ENCODE data around the gene HIF1A. TPM values are rescaled to one million over a fixed set of nuclear protein-coding genes. Genes with fewer than 3 reads are reported as not detected.
A peak's percentile ranks its signal among the peaks of the same experiment; 100 is the strongest.

Gene HIF1A
- total and polyA plus RNA-seq, 4 donors, result 28.9 to 291 (median 191) TPM

GRCh38 chr14:61746881-61747280 lies 51.6 kb downstream of the HIF1A start:
- Histone ChIP-seq H3K27me3 (ENCODE audit: control insufficient read depth in 3 of 3, insufficient read depth in 3 of 3, low read length in 2 of 3) (no peaks in the 10 kb centered on the region), H3K4me1 (ENCODE audit: control insufficient read depth in 5 of 5, insufficient read depth in 5 of 5, low read length in 5 of 5) (peaks cover 0 to 12% (median 0%) of the 10 kb centered on the region in 5 donors), H3K9me3 (ENCODE audit: control insufficient read depth in 4 of 4, insufficient read depth in 3 of 4, low read length in 3 of 4) (no peaks in the 10 kb centered on the region), H3K9ac (ENCODE audit: insufficient read depth in 1 of 2, low read length in 2 of 2) (no peak overlapping the region), H3K4me3 (no peak overlapping the region), H3K36me3 (ENCODE audit: control insufficient read depth in 4 of 4, insufficient read depth in 4 of 4, low read length in 4 of 4) (peaks cover 7 to 31% (median 20%) of the 10 kb centered on the region in 4 donors), H3K27ac (ENCODE audit: low read depth in 1 of 2, low read length in 1 of 2) (peak overlapping the region in 1 of 2 donors; percentile 21)
- no peak for DNase-seq
- TF ChIP-seq CTCF (IDR thresholded peaks at IDR 0.05; ENCODE audit: control extremely low read depth, extremely low read depth), result no peak
- ATAC-seq (ENCODE audit: insufficient read depth, low FRiP score), result no peak

GRCh38 chr14:61747342-61747741 lies 52.0 kb downstream of the HIF1A start:
- no peak for DNase-seq
- peaks cover 4 to 27% (median 17%) of the 10 kb centered on the region in 4 donors for H3K36me3 ChIP-seq (ENCODE audit: control insufficient read depth in 4 of 4, insufficient read depth in 4 of 4, low read length in 4 of 4)
- ATAC-seq (ENCODE audit: insufficient read depth, low FRiP score), result no peak
- no peak overlapping the region for H3K9ac ChIP-seq (ENCODE audit: insufficient read depth in 1 of 2, low read length in 2 of 2)
- TF ChIP-seq CTCF (IDR thresholded peaks at IDR 0.05; ENCODE audit: control extremely low read depth, extremely low read depth), result no peak
- no peak overlapping the region for H3K27ac ChIP-seq (ENCODE audit: low read depth in 1 of 2, low read length in 1 of 2)
- no peak overlapping the region for H3K4me3 ChIP-seq
- no peaks in the 10 kb centered on the region for H3K27me3 ChIP-seq (ENCODE audit: control insufficient read depth in 3 of 3, insufficient read depth in 3 of 3, low read length in 2 of 3)
- H3K4me1 ChIP-seq (ENCODE audit: control insufficient read depth in 5 of 5, insufficient read depth in 5 of 5, low read length in 5 of 5), result peaks cover 0 to 12% (median 0%) of the 10 kb centered on the region in 5 donors
- 72 to 87% methylated on average over 3 of the region's 3 CpGs for WGBS, 2 donors
- no peaks in the 10 kb centered on the region for H3K9me3 ChIP-seq (ENCODE audit: control insufficient read depth in 4 of 4, insufficient read depth in 3 of 4, low read length in 3 of 4)

- Histone ChIP-seq H3K9me3 (ENCODE audit: control insufficient read depth in 4 of 4, insufficient read depth in 3 of 4, low read length in 3 of 4) (no peaks in the 10 kb centered on the region), H3K27me3 (ENCODE audit: control insufficient read depth in 3 of 3, insufficient read depth in 3 of 3, low read length in 2 of 3) (no peaks in the 10 kb centered on the region), H3K27ac (ENCODE audit: low read depth in 1 of 2, low read length in 1 of 2) (peak overlapping the region in 1 of 2 donors; percentile 66), H3K4me1 (ENCODE audit: control insufficient read depth in 5 of 5, insufficient read depth in 5 of 5, low read length in 5 of 5) (peaks cover 0 to 12% (median 0%) of the 10 kb centered on the region in 5 donors), H3K9ac (ENCODE audit: insufficient read depth in 1 of 2, low read length in 2 of 2) (no peak overlapping the region), H3K36me3 (ENCODE audit: control insufficient read depth in 4 of 4, insufficient read depth in 4 of 4, low read length in 4 of 4) (peaks cover 0 to 20% (median 11%) of the 10 kb centered on the region in 4 donors), H3K4me3 (no peak overlapping the region)
- ATAC-seq (ENCODE audit: insufficient read depth, low FRiP score), result no peak
- WGBS, 2 donors, result 29 to 45% methylated on average over 3 of the region's 3 CpGs
- DNase-seq, result no peak
- no peak for TF ChIP-seq CTCF (IDR thresholded peaks at IDR 0.05; ENCODE audit: control extremely low read depth, extremely low read depth)
These were observed 54.0 kb downstream of the HIF1A start for GRCh38 chr14:61749264-61749663.

GRCh38 chr14:61749867-61750266 lies 54.6 kb downstream of the HIF1A start:
- no peak for ATAC-seq (ENCODE audit: insufficient read depth, low FRiP score)
- Histone ChIP-seq H3K4me1 (ENCODE audit: control insufficient read depth in 5 of 5, insufficient read depth in 5 of 5, low read length in 5 of 5) (peaks cover 0 to 12% (median 0%) of the 10 kb centered on the region in 5 donors), H3K27ac (ENCODE audit: low read depth in 1 of 2, low read length in 1 of 2) (peak overlapping the region in 1 of 2 donors; percentile 79), H3K27me3 (ENCODE audit: control insufficient read depth in 3 of 3, insufficient read depth in 3 of 3, low read length in 2 of 3) (no peaks in the 10 kb centered on the region), H3K9me3 (ENCODE audit: control insufficient read depth in 4 of 4, insufficient read depth in 3 of 4, low read length in 3 of 4) (no peaks in the 10 kb centered on the region), H3K36me3 (ENCODE audit: control insufficient read depth in 4 of 4, insufficient read depth in 4 of 4, low read length in 4 of 4) (peaks cover 0 to 17% (median 9%) of the 10 kb centered on the region in 4 donors), H3K9ac (ENCODE audit: insufficient read depth in 1 of 2, low read length in 2 of 2) (no peak overlapping the region), H3K4me3 (no peak overlapping the region)
- WGBS, 2 donors, result 68 to 78% methylated on average over 3 of the region's 3 CpGs
- DNase-seq, result peak in 2 of 3 donors; percentile 17 to 18
- no peak for TF ChIP-seq CTCF (IDR thresholded peaks at IDR 0.05; ENCODE audit: control extremely low read depth, extremely low read depth)

All from lung (tissue), 12 donors.